Esophagus mucosa (tissue), 1 donor: Measurements from ENCODE around the gene SPRY4. TPM values are rescaled to one million over a fixed set of nuclear protein-coding genes. Genes with fewer than 3 reads are reported as not detected.
"Not testable (repeated sequence)": the region's sequence is repeated elsewhere in the genome, so short reads cannot be mapped to it uniquely, and the experiment has no call there.

Source experiments
- ATAC-seq: fragments of 200-7000 bp; cut with Tn5 transposase; one replicate; pipeline ENCODE4 v1.9.1; 2020
- total RNA-seq: library from RNA; stranded (reverse); gene quantifications from one replicate; pipeline ENCODE4 v1.2.4, GENCODE V29; 2023
- donor health status: DM: yes; HTN: yes; CAD: no.

Gene SPRY4
- total RNA-seq, 1 donor from 2014 or later: 2.6 TPM

DNA sequence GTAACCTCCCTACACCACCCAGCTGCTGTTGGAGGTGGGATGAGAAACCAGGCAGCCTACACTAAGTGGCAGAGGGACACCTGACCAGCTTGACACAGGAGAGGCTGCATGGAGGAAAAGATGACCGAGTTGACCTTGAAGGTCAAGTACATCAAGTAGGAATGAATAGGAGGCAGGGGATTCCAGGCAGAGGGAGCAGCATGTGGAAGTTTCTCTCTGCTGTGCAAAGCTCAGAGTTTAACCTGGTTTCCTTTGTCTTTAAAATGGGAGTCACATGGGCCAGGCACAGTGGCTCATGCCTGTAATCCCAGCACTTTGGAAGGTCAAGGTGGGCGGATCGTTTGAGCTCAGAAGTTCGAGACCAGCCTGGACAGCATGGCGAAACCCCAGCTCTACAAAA is 32.6 kb downstream of the SPRY4 start:
- ATAC-seq: no peak

- no peak for ATAC-seq
These were observed 34.1 kb downstream of the SPRY4 start for GRCh38 chr5:142290577-142291299.

GRCh38 chr5:142289708-142290576 is 34.9 kb downstream of the SPRY4 start:
- no peak for ATAC-seq

DNA sequence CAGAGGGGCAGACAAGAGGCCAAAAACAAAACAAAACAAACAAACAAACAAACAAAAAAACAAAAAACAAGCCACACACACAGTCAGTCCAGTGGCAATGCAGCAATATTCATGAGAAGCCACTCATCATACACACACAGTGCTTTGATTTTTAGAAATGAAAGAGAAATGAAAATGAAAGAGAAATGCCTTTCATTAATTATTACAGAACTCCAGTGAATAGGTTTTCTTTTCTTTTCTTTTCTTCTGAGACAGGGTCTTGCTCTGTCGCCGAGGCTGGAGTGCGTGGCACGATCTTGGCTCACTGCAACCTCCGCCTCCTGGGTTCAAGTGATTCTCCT is 36.9 kb downstream of the SPRY4 start:
- no peak for ATAC-seq

- no peak for ATAC-seq
These were observed 37.5 kb downstream of the SPRY4 start for GRCh38 chr5:142287096-142287972.

GRCh38 chr5:142286111-142286510 is 38.7 kb downstream of the SPRY4 start:
- ATAC-seq: no peak

DNA sequence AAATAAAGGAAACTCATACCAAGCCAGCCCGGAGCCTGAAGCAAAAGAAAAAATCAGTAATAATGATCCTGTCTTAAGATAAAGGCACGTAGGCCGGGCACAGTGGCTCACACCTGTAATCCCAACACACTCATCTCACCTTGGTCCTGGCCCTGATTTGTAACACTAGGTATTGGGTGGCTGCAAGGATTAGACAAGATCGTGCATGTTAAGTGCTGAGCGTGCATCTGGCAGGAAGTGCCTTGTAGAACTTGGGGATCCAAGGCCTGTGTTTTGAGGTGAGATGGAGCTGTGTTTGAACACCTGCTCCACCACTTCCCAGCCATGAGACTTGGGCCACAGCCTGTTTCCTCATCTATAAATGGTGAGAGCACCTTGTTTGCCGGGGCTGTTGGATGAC is 41.5 kb downstream of the SPRY4 start:
- ATAC-seq: peak; percentile 96

DNA sequence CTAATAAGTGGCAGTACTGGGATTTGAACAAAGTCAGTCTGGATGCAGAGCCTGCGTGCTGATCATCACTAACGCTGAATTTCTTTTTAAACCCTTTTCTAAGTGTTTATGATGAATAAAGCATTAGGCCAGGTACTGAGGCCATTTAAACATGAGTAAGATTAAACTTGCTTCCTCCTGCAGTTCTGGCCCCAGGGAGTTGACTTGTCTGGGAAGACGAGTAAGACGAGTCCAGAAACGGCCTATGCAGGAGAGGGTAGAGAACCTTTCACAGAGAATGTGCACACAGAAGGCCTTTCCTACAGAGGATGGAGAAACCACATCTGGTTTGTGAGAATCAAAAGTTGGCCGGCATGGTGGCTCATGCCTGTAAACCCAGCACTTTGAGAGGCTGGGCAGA is 42.9 kb downstream of the SPRY4 start:
- ATAC-seq: peak; percentile 83

GRCh38 chr5:142281008-142281367 is 43.8 kb downstream of the SPRY4 start:
- no peak for ATAC-seq

DNA sequence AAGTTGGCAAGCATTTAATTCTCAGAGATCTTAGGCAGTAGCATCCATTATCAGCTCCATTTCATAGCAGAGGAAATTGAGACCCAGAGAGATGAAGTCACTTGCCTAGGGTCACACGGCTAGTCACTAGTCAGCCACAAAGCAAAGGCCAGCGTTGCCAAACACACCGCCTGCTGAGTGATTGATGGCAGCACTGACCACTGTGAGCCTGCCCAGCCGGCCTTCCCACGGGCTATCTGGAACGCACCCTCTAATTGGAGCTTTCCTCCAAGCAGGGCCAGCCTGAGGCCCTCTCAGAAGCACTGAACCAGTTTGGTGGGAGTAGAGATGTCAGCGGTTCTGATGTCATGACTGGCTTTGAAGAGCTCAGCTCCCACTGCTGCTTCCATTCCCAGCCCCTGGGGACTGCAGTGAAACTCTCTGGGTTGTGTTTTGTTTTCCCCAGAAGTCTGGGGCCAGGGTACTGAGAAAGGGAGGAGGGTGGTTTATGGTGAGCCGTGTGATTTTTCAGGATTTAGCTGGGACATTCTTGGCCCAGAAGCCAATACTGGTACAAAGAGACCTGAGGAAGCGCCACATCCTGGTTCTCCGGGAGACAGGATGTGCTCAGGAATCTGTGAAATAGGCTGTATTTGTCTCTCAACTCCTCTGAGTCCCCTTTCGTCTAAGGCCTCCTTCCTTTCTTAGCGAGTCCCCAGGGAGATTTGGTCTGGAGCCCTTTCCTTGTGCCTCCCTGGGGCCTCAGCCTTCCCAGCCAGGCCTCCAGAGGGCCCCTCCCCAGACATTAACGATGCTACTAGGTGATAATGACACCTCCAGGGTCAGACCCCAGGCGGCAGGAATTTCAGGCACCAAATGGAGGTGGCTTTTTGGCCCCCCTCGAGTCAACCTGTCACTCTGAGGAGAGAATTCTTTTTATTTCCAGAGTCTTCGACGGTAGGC is 44.5 kb downstream of the SPRY4 start:
- ATAC-seq: no peak

GRCh38 chr5:142278627-142279026 is 46.2 kb downstream of the SPRY4 start:
- no peak for ATAC-seq

- ATAC-seq: no peak
These were observed 47.0 kb downstream of the SPRY4 start for GRCh38 chr5:142277796-142278195.

GRCh38 chr5:142276517-142276916 is 48.3 kb downstream of the SPRY4 start:
- no peak for ATAC-seq

DNA sequence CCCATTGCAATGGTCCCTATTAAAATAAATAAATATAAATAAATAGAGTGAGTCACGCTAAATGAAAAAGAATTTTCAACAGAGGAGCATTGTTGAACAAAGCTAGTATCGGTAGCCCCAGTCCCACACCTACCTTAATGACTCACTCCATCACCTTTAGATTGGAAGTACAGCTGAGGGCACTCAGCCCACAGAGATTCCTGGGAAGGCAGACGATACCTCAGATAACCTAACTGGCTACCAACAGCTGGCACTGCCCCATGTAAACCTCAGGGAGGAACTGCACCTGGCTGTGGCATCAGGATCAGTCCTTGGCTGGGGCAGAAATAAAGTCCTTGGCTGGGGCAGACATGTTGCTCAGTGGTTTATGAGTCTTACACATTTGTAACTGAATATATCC is 49.3 kb downstream of the SPRY4 start:
- ATAC-seq: no peak

DNA sequence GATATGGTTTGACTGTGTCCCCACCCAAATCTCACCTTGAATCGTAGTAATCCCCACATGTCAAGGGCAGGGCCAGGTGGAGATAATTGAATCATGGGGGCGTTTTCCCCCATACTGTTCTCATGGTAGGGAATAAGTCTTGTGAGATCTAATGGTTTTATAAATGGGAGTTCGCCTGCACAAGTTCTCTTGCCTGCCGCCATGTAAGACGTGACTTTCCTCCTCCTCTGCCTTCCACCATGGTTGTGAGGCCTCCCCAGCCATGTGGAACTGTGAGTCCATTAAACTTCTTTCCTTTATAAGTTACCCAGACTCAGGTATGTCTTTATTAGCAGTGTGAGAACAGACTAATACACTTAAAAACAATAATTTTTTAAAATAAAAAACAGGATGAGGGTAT is 52.2 kb downstream of the SPRY4 start:
- not testable (repeated sequence) for ATAC-seq

DNA sequence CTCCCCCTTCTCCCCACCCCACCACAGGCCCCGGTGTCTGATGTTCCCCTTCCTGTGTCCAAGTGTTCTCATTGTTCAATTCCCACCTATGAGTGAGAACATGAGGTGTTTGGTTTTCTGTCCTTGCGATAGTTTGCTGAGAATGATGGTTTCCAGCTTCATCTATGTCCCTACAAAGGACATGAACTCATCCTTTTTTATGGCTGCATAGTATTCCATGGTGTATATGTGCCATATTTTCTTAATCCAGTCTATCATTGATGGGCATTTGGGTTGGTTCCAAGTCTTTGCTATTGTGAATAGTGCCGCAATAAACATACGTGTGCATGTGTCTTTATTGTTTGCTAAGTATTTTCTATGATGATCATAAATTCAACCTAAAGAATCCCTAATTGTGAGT is 60.7 kb downstream of the SPRY4 start:
- not testable (repeated sequence) for ATAC-seq

DNA sequence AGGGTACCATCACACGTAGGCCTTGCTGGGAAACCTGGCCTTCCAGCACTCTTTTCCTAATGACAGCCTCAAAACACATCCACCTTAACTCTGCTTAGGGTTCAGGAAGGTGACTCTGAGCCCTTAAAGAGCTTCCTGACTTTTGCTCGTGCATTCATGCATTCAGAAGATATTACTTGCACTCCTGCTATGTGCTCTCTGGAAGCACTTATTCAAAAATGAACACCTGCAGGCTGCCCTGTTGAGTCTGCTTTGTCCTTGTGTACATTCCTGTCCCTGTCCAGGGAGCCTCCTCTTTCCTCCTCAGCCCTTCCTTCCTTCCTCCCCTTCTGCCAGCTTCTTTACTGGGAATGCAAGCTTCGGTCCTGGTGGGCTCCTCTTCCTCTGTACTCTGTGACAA is 61.5 kb downstream of the SPRY4 start:
- ATAC-seq: no peak

- no peak for ATAC-seq
These were observed 62.1 kb downstream of the SPRY4 start for GRCh38 chr5:142262683-142263082.
